Subcutaneous adipose tissue (tissue), 4 donors: ENCODE data around the gene RBMS3. TPM values are rescaled to one million over a fixed set of nuclear protein-coding genes. Genes with fewer than 3 reads are reported as not detected.

Source experiments
- CTCF ChIP-seq: fragments of 450-650 bp; IDR thresholded peaks from one replicate; pipeline ENCODE4 v1.5.1; 2016; ENCODE audit warnings: low read depth, mild to moderate bottlenecking, control low read depth, antibody characterized with exemption, moderate library complexity
- total RNA-seq, 4 donors: library from RNA; depleted of rRNA; stranded (reverse); fragments of >200 nt; gene quantifications; one replicate each; pipeline ENCODE4 v1.1.0, GENCODE V29; 2016

The RBMS3 gene
- total RNA-seq, 4 donors from 2014 or later: 98.6 to 171 (median 117) TPM

GRCh38 chr3:29644956-29645636 is 364.2 kb downstream of the RBMS3 start:
- no peak for TF ChIP-seq CTCF

GRCh38 chr3:29646043-29646442 is 365.2 kb downstream of the RBMS3 start:
- TF ChIP-seq CTCF: no peak

GRCh38 chr3:29649815-29650547 is 369.1 kb downstream of the RBMS3 start:
- TF ChIP-seq CTCF: no peak

- no peak for TF ChIP-seq CTCF
These were observed 372.8 kb downstream of the RBMS3 start for GRCh38 chr3:29653680-29654079.

GRCh38 chr3:29655015-29655747 is 374.3 kb downstream of the RBMS3 start:
- no peak for TF ChIP-seq CTCF

- TF ChIP-seq CTCF: no peak
These were observed 384.8 kb downstream of the RBMS3 start for GRCh38 chr3:29665688-29666087.

GRCh38 chr3:29668233-29668632 is 387.4 kb downstream of the RBMS3 start:
- TF ChIP-seq CTCF: no peak
